Measurements from ENCODE around the gene GRIPAP1.

GRIPAP1 gene

DNA sequence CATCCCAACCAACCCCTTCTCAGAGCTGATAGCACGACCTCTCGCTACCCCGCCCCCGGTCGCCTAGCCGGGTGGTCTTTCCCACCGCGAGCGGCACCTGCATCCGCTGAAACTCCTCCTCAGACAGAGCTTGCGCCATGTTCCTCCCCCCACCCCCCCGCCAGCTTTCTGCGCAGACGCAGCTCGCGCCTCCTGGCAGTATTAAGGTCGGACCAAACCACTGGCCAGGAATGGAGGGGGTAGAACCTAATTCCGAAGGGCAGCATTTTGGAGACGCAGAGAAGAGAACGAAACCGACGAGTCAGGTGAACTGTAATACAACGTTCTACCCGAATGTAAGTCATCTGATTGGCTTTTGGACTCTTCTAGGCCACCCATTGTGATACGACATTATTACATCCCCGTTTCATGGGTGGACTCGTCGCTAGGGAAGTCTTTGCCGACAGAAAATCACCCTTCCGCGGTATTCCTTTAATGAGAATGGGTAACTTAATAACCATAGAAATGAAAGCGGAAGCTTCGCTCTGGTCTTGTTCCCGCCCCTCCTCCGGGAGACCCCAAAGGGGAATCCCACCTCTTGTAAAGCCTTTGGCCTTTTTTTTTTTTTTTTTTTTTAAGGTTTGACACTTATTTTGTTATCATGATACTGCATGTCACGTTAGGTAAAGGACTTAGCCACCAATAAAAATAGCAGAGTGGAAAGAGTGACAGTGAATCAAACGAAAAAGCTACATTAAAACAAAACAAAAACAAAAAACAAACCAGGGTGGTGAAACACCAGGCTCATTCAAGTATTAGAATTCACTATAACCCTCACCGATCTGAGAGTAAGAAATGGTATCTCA, at the start of gene GRIPAP1:
TSS of gene GRIPAP1 (minus strand) at position 174 of the 845 bp plus-strand sequence. CDS start at position 139, 35 bp downstream.
- in situ Hi-C loops (cut with MboI; ENCODE audit: low sequenced_read_pairs), result no loop called here

DNA sequence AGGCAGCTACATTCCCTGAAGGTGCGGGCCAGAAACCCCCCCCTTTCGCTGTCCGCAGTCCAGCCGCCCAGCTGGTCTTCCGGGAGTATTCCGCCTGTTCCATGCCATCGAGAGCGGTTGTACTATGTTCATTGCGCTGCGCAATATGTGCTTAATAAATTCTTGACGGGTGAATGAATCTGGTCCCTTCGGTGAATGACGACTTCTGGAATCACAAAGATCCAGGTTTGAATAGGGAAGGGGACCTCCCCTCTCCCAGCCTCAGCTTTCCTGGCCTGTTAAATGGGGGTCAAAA, 41.9 kb upstream of the GRIPAP1 start:
- in situ Hi-C loops (cut with MboI; ENCODE audit: low sequenced_read_pairs), result no loop called here

DNA sequence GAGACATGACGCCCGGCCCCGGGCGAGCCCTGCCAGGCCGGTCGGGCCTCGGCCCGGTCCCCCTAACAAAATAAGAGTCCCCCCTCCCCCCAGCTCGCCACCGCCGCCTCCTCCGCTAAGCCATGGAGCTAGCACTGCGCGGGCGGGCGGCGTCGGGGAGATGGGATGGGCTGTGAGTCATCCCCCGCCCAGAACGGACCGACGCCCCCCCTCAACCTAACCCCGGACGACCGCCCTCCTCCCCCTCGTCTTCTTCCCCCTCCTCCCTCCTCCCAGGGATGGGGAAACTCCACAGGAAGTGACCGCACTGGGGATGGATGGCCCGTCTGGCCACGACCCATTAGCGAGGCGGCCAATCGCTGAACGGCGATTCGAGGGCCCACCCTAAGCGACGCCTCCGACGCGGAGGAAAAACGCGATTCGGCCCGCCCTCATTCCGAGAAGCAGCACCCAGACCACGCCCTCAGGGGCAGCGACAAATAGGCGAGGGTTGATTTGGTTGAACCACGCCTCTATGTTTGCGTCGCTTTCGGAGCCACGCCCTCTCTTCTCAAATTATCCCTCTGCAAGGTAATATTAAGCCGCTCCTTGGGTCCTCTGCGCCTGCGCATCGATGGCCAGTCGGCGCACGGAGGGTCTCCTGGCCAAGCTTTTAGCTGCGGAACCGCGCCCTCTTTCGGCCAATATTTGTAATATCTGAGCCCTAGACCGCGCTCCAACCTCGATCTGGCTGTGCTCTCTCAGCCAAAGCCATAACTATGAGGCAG, 41.3 kb upstream of the GRIPAP1 start, which contains the start of gene TFE3:
TSS of gene TFE3 (minus strand) at position 138 of the 767 bp plus-strand sequence. CDS start at position 7, 131 bp downstream.
- in situ Hi-C loops (cut with MboI; ENCODE audit: low sequenced_read_pairs), result no loop called here

DNA sequence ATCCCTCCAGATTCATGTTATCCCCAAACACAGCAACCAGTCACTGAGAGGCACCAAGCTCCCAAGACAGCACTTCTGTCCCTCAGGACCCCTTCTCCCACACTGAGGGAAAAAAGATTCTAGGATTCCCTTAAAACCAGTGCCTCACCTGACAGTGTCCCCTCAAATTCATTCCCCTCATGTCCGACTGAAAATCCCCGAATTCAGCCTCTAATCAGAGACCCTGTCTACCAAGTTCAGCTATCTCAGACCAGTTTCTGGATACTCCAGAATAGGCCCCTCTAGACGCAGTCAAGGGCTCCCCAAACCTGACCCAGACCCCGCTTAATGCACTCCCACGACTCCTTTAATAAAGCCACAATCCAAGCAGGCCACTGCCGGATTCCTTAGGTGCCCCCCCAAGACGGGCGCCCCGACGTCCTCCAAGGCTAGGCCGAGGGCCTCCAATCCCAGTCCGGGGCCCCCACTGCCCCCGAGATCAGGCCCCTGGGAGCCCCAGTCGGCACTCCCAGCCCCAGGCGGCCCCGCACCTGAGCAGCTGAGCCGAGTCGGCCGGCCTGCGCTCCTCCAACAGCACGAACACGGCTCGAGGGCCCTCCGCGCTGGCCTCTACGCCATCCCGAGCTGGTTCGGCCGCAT, 40.6 kb upstream of the GRIPAP1 start:
- in situ Hi-C loops (cut with MboI; ENCODE audit: low sequenced_read_pairs), result no loop called here

GRCh38 chrX:49041744-49042580, 39.9 kb upstream of the GRIPAP1 start:
- in situ Hi-C loops (cut with MboI; ENCODE audit: low sequenced_read_pairs), result no loop called here

GRCh38 chrX:49040376-49040955, 38.4 kb upstream of the GRIPAP1 start:
- in situ Hi-C loops (cut with MboI; ENCODE audit: low sequenced_read_pairs), result no loop called here

GRCh38 chrX:49039598-49040375, 37.7 kb upstream of the GRIPAP1 start:
- in situ Hi-C loops (cut with MboI; ENCODE audit: low sequenced_read_pairs), result no loop called here

DNA sequence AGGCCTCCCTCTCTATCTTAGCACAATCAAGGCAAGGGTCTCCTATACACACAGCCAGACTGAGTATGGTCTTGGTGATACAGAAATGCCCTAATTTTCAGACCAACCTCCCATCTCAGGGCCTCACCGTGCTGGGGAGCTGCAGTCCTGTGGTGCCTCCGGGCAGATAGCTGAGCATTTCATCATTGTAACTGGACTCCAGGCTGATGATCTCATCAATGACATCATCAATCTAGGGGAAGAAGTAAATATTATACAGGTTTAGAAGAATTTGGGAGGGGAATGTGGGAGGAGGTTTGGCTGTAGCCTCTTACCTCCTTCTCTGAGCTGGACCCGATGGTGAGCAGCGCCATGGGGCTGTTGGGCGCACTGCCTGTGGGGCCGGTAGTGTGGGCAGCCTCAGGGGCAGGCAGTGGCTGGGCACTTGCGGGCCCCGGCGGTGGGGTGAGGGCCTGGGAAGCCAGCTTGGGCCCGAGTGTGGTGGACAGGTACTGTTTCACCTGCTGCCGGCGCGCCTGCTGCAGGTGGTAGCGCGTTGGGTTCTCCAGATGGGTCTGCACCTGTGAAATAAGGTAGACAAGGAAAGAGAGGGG, 35.9 kb upstream of the GRIPAP1 start:
- in situ Hi-C loops (cut with MboI; ENCODE audit: low sequenced_read_pairs), result no loop called here

- in situ Hi-C loops (cut with MboI; ENCODE audit: low sequenced_read_pairs), result no loop called here
These were observed 28.2 kb upstream of the GRIPAP1 start for GRCh38 chrX:49030283-49030682.

- in situ Hi-C loops (cut with MboI; ENCODE audit: low sequenced_read_pairs), result no loop called here
These were observed 27.8 kb upstream of the GRIPAP1 start for GRCh38 chrX:49029876-49030275.

GRCh38 chrX:49019599-49020249, 17.7 kb upstream of the GRIPAP1 start:
- in situ Hi-C loops (cut with MboI; ENCODE audit: low sequenced_read_pairs), result no loop called here

DNA sequence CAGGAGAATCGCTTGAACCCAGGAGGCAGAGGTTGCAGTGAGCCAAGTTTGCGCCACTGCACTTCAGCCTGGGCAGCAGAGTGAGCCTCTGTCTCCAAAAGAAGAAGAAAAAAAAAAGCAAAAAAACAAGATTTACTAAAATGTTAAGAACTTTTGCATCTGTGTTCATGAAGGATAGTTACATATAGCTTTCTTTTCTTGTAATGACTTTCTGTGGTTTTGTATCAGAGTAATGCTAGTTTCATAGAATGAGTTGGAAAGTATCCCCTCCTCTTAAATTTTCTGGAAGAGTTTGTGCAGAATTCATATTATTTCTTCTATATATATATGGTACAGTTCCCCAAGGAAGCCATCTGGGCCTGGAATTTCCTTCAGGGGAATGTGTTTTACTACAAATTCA, 17.0 kb upstream of the GRIPAP1 start:
- in situ Hi-C loops (cut with MboI; ENCODE audit: low sequenced_read_pairs), result no loop called here

DNA sequence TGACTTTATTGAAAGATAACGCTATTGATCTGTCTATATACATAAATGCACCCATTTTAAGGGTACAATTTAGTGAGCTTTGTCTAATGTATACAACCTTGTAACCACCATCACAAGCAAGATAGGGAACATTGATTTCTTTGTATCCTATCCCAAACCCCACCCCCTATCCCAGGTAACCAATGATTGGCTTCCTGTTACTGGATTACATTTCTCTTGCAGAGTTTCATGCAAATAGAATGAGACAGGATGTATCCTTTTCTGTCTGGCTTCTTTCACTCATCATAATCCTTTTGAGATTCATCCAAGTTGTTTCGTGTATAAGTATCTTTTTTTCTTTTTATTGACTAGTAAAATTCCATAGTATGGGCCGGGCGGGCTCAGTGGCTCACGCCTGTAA, 1.6 kb upstream of the GRIPAP1 start:
- in situ Hi-C loops (cut with MboI; ENCODE audit: low sequenced_read_pairs), result no loop called here

DNA sequence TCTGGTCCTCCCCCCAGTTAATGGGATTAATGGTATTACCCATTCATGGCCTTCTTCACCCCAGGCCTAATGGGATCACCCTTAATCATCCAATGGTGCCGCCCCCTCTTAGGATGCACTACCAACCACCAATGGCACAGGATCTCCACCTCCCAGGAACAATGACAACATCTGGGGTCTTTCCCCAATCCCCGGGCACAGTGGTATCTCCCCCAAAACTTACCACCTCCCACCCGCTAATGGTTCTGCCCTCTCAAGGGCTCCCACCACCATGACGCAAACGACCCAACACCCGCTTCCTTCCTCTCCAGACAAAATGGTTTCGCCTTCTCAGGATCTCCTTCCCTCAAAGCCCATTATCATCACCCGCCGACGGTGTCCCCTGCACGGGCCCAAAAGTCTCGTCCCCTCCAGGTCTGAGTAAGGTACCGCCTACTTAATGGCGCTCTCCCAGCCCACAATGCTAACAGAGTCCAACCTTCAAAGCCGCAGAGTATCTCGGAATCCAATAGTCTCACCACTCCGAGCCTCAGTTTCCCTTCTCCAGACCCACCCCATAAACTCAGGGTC, 458 bp downstream of the GRIPAP1 start:
- in situ Hi-C loops (cut with MboI; ENCODE audit: low sequenced_read_pairs), result no loop called here

DNA sequence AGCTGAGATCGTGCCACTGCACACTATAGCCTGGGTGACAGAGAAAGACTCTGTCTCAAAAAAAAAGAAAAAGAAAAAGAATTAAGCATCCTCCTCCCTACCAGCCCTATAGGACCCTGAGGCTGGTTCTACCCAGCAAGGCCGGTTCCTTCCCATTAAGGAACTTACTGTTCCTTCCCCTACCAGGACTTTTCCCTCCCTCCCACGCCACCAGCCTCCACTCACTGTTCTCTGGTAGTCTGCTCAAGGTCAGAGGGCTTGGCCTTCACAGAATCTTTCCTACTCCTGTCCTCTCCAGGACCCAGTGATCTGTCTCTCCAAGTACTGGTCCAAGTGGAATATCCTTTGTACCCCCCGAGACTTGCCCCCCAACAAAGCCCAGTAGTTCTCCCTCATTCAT, 1.4 kb downstream of the GRIPAP1 start:
- in situ Hi-C loops (cut with MboI; ENCODE audit: low sequenced_read_pairs), result no loop called here

GRCh38 chrX:48999030-48999429, 3.0 kb downstream of the GRIPAP1 start:
- in situ Hi-C loops (cut with MboI; ENCODE audit: low sequenced_read_pairs), result no loop called here

DNA sequence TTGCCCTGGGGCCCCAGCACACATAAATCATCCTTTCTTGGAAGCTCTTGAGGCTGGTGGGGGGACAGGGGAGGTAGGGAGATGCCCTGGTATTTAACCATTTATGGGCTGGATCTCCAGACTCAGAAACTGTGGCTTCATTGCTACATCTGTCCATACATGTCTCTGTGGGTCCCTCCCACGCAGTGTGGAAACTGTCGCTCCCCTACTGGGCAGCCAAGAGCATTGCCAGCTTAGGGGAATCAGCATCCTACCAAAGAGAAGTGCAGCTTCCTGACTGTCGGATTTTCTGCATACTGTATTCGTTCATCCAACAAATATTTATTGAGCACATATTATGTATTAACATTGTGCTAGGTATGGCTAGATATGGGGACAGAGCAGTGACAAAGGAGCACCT, 3.7 kb downstream of the GRIPAP1 start:
- in situ Hi-C loops (cut with MboI; ENCODE audit: low sequenced_read_pairs), result no loop called here

- in situ Hi-C loops (cut with MboI; ENCODE audit: low sequenced_read_pairs), result no loop called here
These were observed 4.2 kb downstream of the GRIPAP1 start for GRCh38 chrX:48997865-48998264.

Data from HL-60/S4 treated with phorbol 12-myristate 13-acetate at 8.2 ng/mL for 4 days and 3 days (cell line).